Aorta (tissue), 5 donors: ENCODE data around the gene P2RX1. TPM values are rescaled to one million over a fixed set of nuclear protein-coding genes. Genes with fewer than 3 reads are reported as not detected.

Experiments
- ATAC-seq: fragments of 200-7000 bp; cut with Tn5 transposase; one replicate; pipeline ENCODE4 v1.9.1; 2022; ENCODE audit warnings: moderate library complexity; ENCODE audit not compliant: low FRiP score
- DNase-seq, 2 donors: peaks; one replicate each; pipeline ENCODE4 v3.0.0-alpha.2; 2020
- H3K27ac ChIP-seq, 2 donors: one replicate each; pipeline ENCODE4 v1.5.1; 2013; ENCODE audit warnings: low read length in 2 of 2, mild to moderate bottlenecking in 2 of 2, moderate library complexity in 2 of 2, control low read depth in 1 of 2, inconsistent platforms in 1 of 2, low read depth in 1 of 2
- H3K27me3 ChIP-seq, 2 donors: one replicate each; pipeline ENCODE4 v1.6.1; 2013; ENCODE audit warnings: control low read depth in 1 of 2, low read length in 1 of 2, mild to moderate bottlenecking in 1 of 2, moderate library complexity in 1 of 2; ENCODE audit not compliant: insufficient read depth in 2 of 2, control insufficient read depth in 1 of 2
- H3K36me3 ChIP-seq, 2 donors: one replicate each; pipeline ENCODE4 v1.6.1; 2013; ENCODE audit warnings: control low read depth in 1 of 2, low read length in 1 of 2, mild to moderate bottlenecking in 1 of 2; ENCODE audit not compliant: insufficient read depth in 2 of 2, control insufficient read depth in 1 of 2
- H3K4me1 ChIP-seq, 2 donors: one replicate each; pipeline ENCODE4 v1.6.1; 2013; ENCODE audit warnings: low read length in 2 of 2, control low read depth in 1 of 2, mild to moderate bottlenecking in 1 of 2, moderate library complexity in 1 of 2; ENCODE audit not compliant: insufficient read depth in 2 of 2, control insufficient read depth in 1 of 2
- H3K4me3 ChIP-seq, 2 donors: one replicate each; pipeline ENCODE4 v1.5.1; 2013; ENCODE audit warnings: low read length in 2 of 2, control low read depth in 1 of 2, mild to moderate bottlenecking in 1 of 2
- H3K9me3 ChIP-seq: one replicate; pipeline ENCODE4 v1.6.1; 2013; ENCODE audit warnings: mild to moderate bottlenecking, low read length; ENCODE audit not compliant: control insufficient read depth
- WGBS, 2 donors: extraction: QIAGEN DNeasy Blood & Tissue Kit; methylation state at CpG; one replicate each; pipeline ENCODE4 v1.1.7; 2013; 5-methylcytosine and 5-hydroxymethylcytosine counted together
- intact Hi-C, 2 donors: fragments of 100-400 bp; cut with DNase I; formaldehyde crosslinking; loops; one replicate each; pipeline versions ENCODE4 v1.14.2 to v1.15.0; 2022
- polyA plus RNA-seq, 2 donors: library from polyadenylated mRNA; stranded (reverse); fragments of 200-250 nt; gene quantifications; one replicate each; pipeline ENCODE4 v1.2.3, GENCODE V29; 2013
- total RNA-seq, 2 donors: library from RNA; stranded (reverse); fragmentation: NEBNext Ultra II Directional; extraction: Animal tissue kit (Norgen Biotek cat#: 25700); gene quantifications; one replicate each; pipeline ENCODE4 v1.2.1, GENCODE V29; 2021
- donor health status: healthy with polysubstance abuse.
- donor health status: Bipolar disorder and iron deficiency.
- donor health status: DM: no; HTN: no; CAD: no.
- donor health status: DM: no; HTN: no; CAD: no.
- donor health status: DM: yes; HTN: yes; CAD: no.

Gene P2RX1
- total and polyA plus RNA-seq, 4 donors = 0.50 to 4.7 (median 2.6) TPM

GRCh38 chr17:3894911-3895343, 21.3 kb downstream of the P2RX1 start:
- ATAC-seq (no peak), DNase-seq (no peak)
- H3K36me3 ChIP-seq = no peaks in the 10 kb centered on the region
- H3K27me3 ChIP-seq = no peaks in the 10 kb centered on the region
- intact Hi-C loops = no loop called here
- H3K9me3 ChIP-seq = no peaks in the 10 kb centered on the region
- H3K4me1 ChIP-seq = no peaks in the 10 kb centered on the region
- no peak overlapping the region for H3K4me3 ChIP-seq
- 16 to 23% methylated on average over 2 of the region's 2 CpGs for WGBS, 2 donors
- H3K27ac ChIP-seq = no peak overlapping the region

GRCh38 chr17:3894188-3894587, 22.1 kb downstream of the P2RX1 start:
- intact Hi-C loops = no loop called here
- Histone ChIP-seq H3K4me3 (no peak overlapping the region), H3K36me3 (no peaks in the 10 kb centered on the region), H3K9me3 (no peaks in the 10 kb centered on the region), H3K27ac (no peak overlapping the region), H3K27me3 (no peaks in the 10 kb centered on the region), H3K4me1 (no peaks in the 10 kb centered on the region)
- DNase-seq (no peak), ATAC-seq (no peak)
- 77 to 88% methylated on average over 5 of the region's 5 CpGs for WGBS, 2 donors

- no peaks in the 10 kb centered on the region for H3K36me3 ChIP-seq
- no peak overlapping the region for H3K27ac ChIP-seq
- DNase-seq (no peak), ATAC-seq (no peak)
- no peaks in the 10 kb centered on the region for H3K4me1 ChIP-seq
- 85 to 87% methylated on average over 7 of the region's 7 CpGs for WGBS, 2 donors
- intact Hi-C loops = no loop called here
- no peak overlapping the region for H3K4me3 ChIP-seq
- H3K27me3 ChIP-seq = no peaks in the 10 kb centered on the region
- H3K9me3 ChIP-seq = no peaks in the 10 kb centered on the region
Observed at GRCh38 chr17:3893720-3894116, 22.5 kb downstream of the P2RX1 start.

- Histone ChIP-seq H3K27me3 (no peaks in the 10 kb centered on the region), H3K4me3 (peak within 1 kb of the TSS; percentile 19 to 32), H3K36me3 (no peaks in the 10 kb centered on the region), H3K27ac (no peak within 1 kb of the TSS), H3K4me1 (no peaks in the 10 kb centered on the region), H3K9me3 (no peaks in the 10 kb centered on the region)
- intact Hi-C loops = no loop called here
- ATAC-seq = peak; percentile 87
- peak; percentile 94 to 96 for DNase-seq
- WGBS, 2 donors = 6 to 8% methylated on average over 50 to 75 of the region's 75 CpGs
Observed at GRCh38 chr17:3893003-3893719, 23.1 kb downstream of the P2RX1 start, which contains the start of gene CAMKK1. Gene CAMKK1 (minus strand): TSS chr17:3893053. CDS start chr17:3885687, 7,366 bp downstream.

GRCh38 chr17:3892095-3892998, 23.9 kb downstream of the P2RX1 start:
- Histone ChIP-seq H3K27me3 (no peaks in the 10 kb centered on the region), H3K9me3 (no peaks in the 10 kb centered on the region), H3K36me3 (no peaks in the 10 kb centered on the region), H3K4me3 (peak overlapping the region; percentile 19 to 30), H3K4me1 (no peaks in the 10 kb centered on the region), H3K27ac (no peak overlapping the region)
- 1% methylated on average over 87 to 96 of the region's 96 CpGs for WGBS, 2 donors
- peak; percentile 91 to 92 for DNase-seq
- peak; percentile 35 for ATAC-seq
- intact Hi-C loops = no loop called here

- Histone ChIP-seq H3K27me3 (no peaks in the 10 kb centered on the region), H3K4me1 (no peaks in the 10 kb centered on the region), H3K36me3 (no peaks in the 10 kb centered on the region), H3K27ac (no peak overlapping the region), H3K9me3 (no peaks in the 10 kb centered on the region), H3K4me3 (no peak overlapping the region)
- no peak for ATAC-seq
- intact Hi-C loops = no loop called here
- 50 to 61% methylated on average over 11 to 12 of the region's 12 CpGs for WGBS, 2 donors
- DNase-seq = no peak
Observed at GRCh38 chr17:3891626-3892094, 24.6 kb downstream of the P2RX1 start.

- no peak overlapping the region for H3K4me3 ChIP-seq
- 49% methylated on average over 4 of the region's 4 CpGs for WGBS, 2 donors
- DNase-seq (no peak), ATAC-seq (no peak)
- no peaks in the 10 kb centered on the region for H3K27me3 ChIP-seq
- H3K9me3 ChIP-seq = no peaks in the 10 kb centered on the region
- H3K36me3 ChIP-seq = no peaks in the 10 kb centered on the region
- H3K4me1 ChIP-seq = no peaks in the 10 kb centered on the region
- H3K27ac ChIP-seq = peak overlapping the region in 1 of 2 donors; percentile 68
- intact Hi-C loops = no loop called here
Observed at GRCh38 chr17:3890878-3891219, 25.4 kb downstream of the P2RX1 start.

GRCh38 chr17:3890082-3890877, 26.0 kb downstream of the P2RX1 start:
- Histone ChIP-seq H3K36me3 (no peaks in the 10 kb centered on the region), H3K9me3 (no peaks in the 10 kb centered on the region), H3K27ac (peak overlapping the region in 1 of 2 donors; percentile 68), H3K4me3 (no peak overlapping the region), H3K4me1 (no peaks in the 10 kb centered on the region), H3K27me3 (no peaks in the 10 kb centered on the region)
- ATAC-seq (peak; percentile 60), DNase-seq (peak; percentile 92 to 97)
- intact Hi-C loops = no loop called here
- 13 to 14% methylated on average over 19 to 22 of the region's 22 CpGs for WGBS, 2 donors
